H9 (cell line): ENCODE measurements around the gene HSPBP1. TPM values are rescaled to one million over a fixed set of nuclear protein-coding genes. Genes with fewer than 3 reads are reported as not detected.

Experiments used
- DNase-seq: peaks from one replicate; pipeline ENCODE4 v3.0.0-alpha.2; 2017
- H2AFZ ChIP-seq: one replicate; pipeline ENCODE4 v1.6.1; 2013; ENCODE audit warnings: mild to moderate bottlenecking, low read length, control low read depth, moderate library complexity
- H2AK5ac ChIP-seq: 2 replicates; pipeline ENCODE4 v1.6.1; 2013; ENCODE audit warnings: low read length, control low read depth, mixed read lengths; ENCODE audit not compliant: insufficient read length
- H2BK120ac ChIP-seq: one replicate; pipeline ENCODE4 v1.6.1; 2013; ENCODE audit warnings: low read depth, mild to moderate bottlenecking, low read length, control low read depth, inconsistent platforms; ENCODE audit not compliant: poor library complexity, severe bottlenecking
- H2BK12ac ChIP-seq: 2 replicates; pipeline ENCODE4 v1.6.1; 2013; ENCODE audit warnings: low read length, control low read depth, mixed read lengths, low read depth; ENCODE audit not compliant: insufficient read length
- H2BK15ac ChIP-seq: 2 replicates; pipeline ENCODE4 v1.6.1; 2013; ENCODE audit warnings: low read depth, low read length, control low read depth
- H2BK20ac ChIP-seq: one replicate; pipeline ENCODE4 v1.6.1; 2013; ENCODE audit warnings: low read depth, mild to moderate bottlenecking, low read length, control low read depth, inconsistent platforms; ENCODE audit not compliant: poor library complexity, severe bottlenecking
- H2BK5ac ChIP-seq: 2 replicates; pipeline ENCODE4 v1.6.1; 2013; ENCODE audit warnings: low read length, control low read depth, mixed read lengths; ENCODE audit not compliant: insufficient read length
- H3K14ac ChIP-seq: 2 replicates; pipeline ENCODE4 v1.6.1; 2013; ENCODE audit warnings: low read length, control low read depth; ENCODE audit not compliant: insufficient read depth
- H3K18ac ChIP-seq: 2 replicates; pipeline ENCODE4 v1.6.1; 2013; ENCODE audit warnings: low read depth, mild to moderate bottlenecking, mixed read lengths, low read length, control low read depth; ENCODE audit not compliant: insufficient read length
- H3K23ac ChIP-seq: 2 replicates; pipeline ENCODE4 v1.6.1; 2013; ENCODE audit warnings: low read length, control low read depth, mixed read lengths, low read depth; ENCODE audit not compliant: insufficient read length
- H3K23me2 ChIP-seq: 2 replicates; pipeline ENCODE4 v1.6.1; 2013; ENCODE audit warnings: low read depth, mild to moderate bottlenecking, mixed read lengths, low read length, control low read depth; ENCODE audit not compliant: insufficient read length, poor library complexity, severe bottlenecking
- H3K27ac ChIP-seq: 2 replicates; pipeline ENCODE4 v1.5.1; 2013; ENCODE audit warnings: low read length, control low read depth, mixed read lengths, low read depth; ENCODE audit not compliant: insufficient read length
- H3K27me3 ChIP-seq: 2 replicates; pipeline ENCODE4 v1.6.1; 2013; ENCODE audit warnings: low read length, control low read depth, inconsistent platforms; ENCODE audit not compliant: insufficient read depth
- H3K4ac ChIP-seq: 2 replicates; pipeline ENCODE4 v1.6.1; 2013; ENCODE audit warnings: low read depth, mild to moderate bottlenecking, control low read depth, inconsistent platforms, low read length, moderate library complexity
- H3K4me1 ChIP-seq: 2 replicates; pipeline ENCODE4 v1.6.1; 2013; ENCODE audit warnings: low read length, control low read depth, inconsistent platforms; ENCODE audit not compliant: insufficient read depth
- H3K4me2 ChIP-seq: 2 replicates; pipeline ENCODE4 v1.6.1; 2013; ENCODE audit warnings: low read length, control low read depth, mixed read lengths; ENCODE audit not compliant: insufficient read length, insufficient read depth
- H3K56ac ChIP-seq: 2 replicates; pipeline ENCODE4 v1.6.1; 2013; ENCODE audit warnings: low read depth, mild to moderate bottlenecking, mixed read lengths, low read length, control low read depth; ENCODE audit not compliant: insufficient read length
- H3K79me1 ChIP-seq: 2 replicates; pipeline ENCODE4 v1.6.1; 2013; ENCODE audit warnings: low read depth, mild to moderate bottlenecking, moderate library complexity, low read length, control low read depth, inconsistent platforms; ENCODE audit not compliant: insufficient read depth, poor library complexity, severe bottlenecking
- H3K79me2 ChIP-seq: 2 replicates; pipeline ENCODE4 v1.6.1; 2013; ENCODE audit warnings: low read length, control low read depth, inconsistent platforms; ENCODE audit not compliant: insufficient read depth
- H3K9ac ChIP-seq: 2 replicates; pipeline ENCODE4 v1.6.1; 2013; ENCODE audit warnings: low read length, control low read depth, mixed read lengths; ENCODE audit not compliant: insufficient read length; ENCODE audit errors: extremely low read depth
- H3K9me3 ChIP-seq: one replicate; pipeline ENCODE4 v1.6.1; 2013; ENCODE audit warnings: low read depth, low read length, inconsistent platforms; ENCODE audit not compliant: control insufficient read depth
- H3T11ph ChIP-seq: one replicate; pipeline ENCODE4 v1.6.1; 2013; ENCODE audit warnings: mild to moderate bottlenecking, low read length, control low read depth, inconsistent platforms
- H4K20me1 ChIP-seq: one replicate; pipeline ENCODE4 v1.6.1; 2013; ENCODE audit not compliant: control insufficient read depth, insufficient read length, insufficient read depth
- H4K5ac ChIP-seq: 2 replicates; pipeline ENCODE4 v1.6.1; 2013; ENCODE audit warnings: low read depth, mild to moderate bottlenecking, mixed read lengths, low read length, control low read depth; ENCODE audit not compliant: insufficient read length
- H4K8ac ChIP-seq: replicated peaks from 2 replicates; pipeline ENCODE4 v1.6.1; 2013; ENCODE audit warnings: low read length, control low read depth, mixed read lengths, low read depth; ENCODE audit not compliant: insufficient read length
- H4K91ac ChIP-seq: 2 replicates; pipeline ENCODE4 v1.6.1; 2013; ENCODE audit warnings: low read depth, mild to moderate bottlenecking, moderate library complexity, mixed read lengths, low read length, control low read depth; ENCODE audit not compliant: insufficient read length
- H3K27ac Mint-ChIP-seq, 3 experiments: 2 replicates in 2 of 3; 3 replicates in 1 of 3; pipeline ENCODE4 v1.8.0; 2020 to 2021; ENCODE audit warnings: mixed read lengths in 3 of 3, mild to moderate bottlenecking in 1 of 3, moderate library complexity in 1 of 3
- H3K27me3 Mint-ChIP-seq: 2 replicates; pipeline ENCODE4 v1.8.0; 2021; ENCODE audit warnings: low read depth, mild to moderate bottlenecking, moderate library complexity, mixed read lengths
- H3K36me3 Mint-ChIP-seq, 3 experiments: 2 replicates in 2 of 3; 3 replicates in 1 of 3; pipeline ENCODE4 v1.8.0; 2020 to 2021; ENCODE audit warnings: low read depth in 3 of 3, mixed read lengths in 3 of 3; ENCODE audit not compliant: insufficient read depth in 1 of 3
- H3K4me1 Mint-ChIP-seq, 2 experiments: 2 replicates each; pipeline ENCODE4 v1.8.0; 2020; ENCODE audit warnings: mixed read lengths in 2 of 2
- H3K4me3 Mint-ChIP-seq, 2 experiments: 2 replicates in 1 of 2; 3 replicates in 1 of 2; pipeline ENCODE4 v1.8.0; 2020 to 2021; ENCODE audit warnings: mild to moderate bottlenecking in 2 of 2, mixed read lengths in 2 of 2, moderate library complexity in 1 of 2
- H3K9me3 Mint-ChIP-seq, 2 experiments: 2 replicates in 1 of 2; 3 replicates in 1 of 2; pipeline ENCODE4 v1.8.0; 2020; ENCODE audit warnings: mild to moderate bottlenecking in 2 of 2, mixed read lengths in 2 of 2, moderate library complexity in 1 of 2
- CTCF ChIP-seq: fragments of 200-600 bp; sonication (generic); conservative IDR thresholded peaks from 3 replicates; pipeline ENCODE4 v1.8.0; 2021; ENCODE audit warnings: antibody characterized with exemption, mild to moderate bottlenecking
- WGBS: extraction: QIAGEN DNeasy Blood & Tissue Kit; methylation state at CpG from one replicate; pipeline ENCODE4 v1.1.7; 2013; ENCODE audit warnings: missing lambda C conversion rate, low lambda C conversion rate, mixed read lengths; ENCODE audit not compliant: insufficient read length; ENCODE audit errors: extremely low coverage; 5-methylcytosine and 5-hydroxymethylcytosine counted together
- total RNA-seq: library from RNA; stranded (reverse); gene quantifications from 2 replicates; pipeline ENCODE4 v1.2.1, GENCODE V29; 2021

The HSPBP1 gene
- total RNA-seq, 1 experiment from 2014 or later: 47.4 TPM

GRCh38 chr19:55273978-55274707 lies 5.8 kb downstream of the HSPBP1 start:
- Histone ChIP-seq H3K27ac (no peak overlapping the region), H2BK120ac (no peak overlapping the region), H2BK20ac (no peak overlapping the region), H3K23ac (no peak overlapping the region), H3K4me2 (no peak overlapping the region), H3K27me3 (no peaks in the 10 kb centered on the region), H3K9me3 (no peaks in the 10 kb centered on the region), H4K8ac (no peak overlapping the region), H4K20me1 (no peaks in the 10 kb centered on the region), H3T11ph (no peak overlapping the region), H3K14ac (no peak overlapping the region), H3K23me2 (no peaks in the 10 kb centered on the region), H3K56ac (no peak overlapping the region), H3K18ac (no peak overlapping the region), H4K5ac (no peak overlapping the region), H3K9ac (no peak overlapping the region), H2BK5ac (no peak overlapping the region), H4K91ac (no peak overlapping the region), H2BK15ac (no peak overlapping the region), H3K79me1 (no peaks in the 10 kb centered on the region), H3K79me2 (no peaks in the 10 kb centered on the region), H3K4ac (no peak overlapping the region), H3K4me1 (no peaks in the 10 kb centered on the region), H2AFZ (no peak overlapping the region), H2AK5ac (no peak overlapping the region), H2BK12ac (no peak overlapping the region)
- H3K4me3 Mint-ChIP-seq: no peak overlapping the region
- no peak for DNase-seq
- no peaks in the 10 kb centered on the region; the same call in 1 of the 2 replicates for H3K27me3 Mint-ChIP-seq
- H3K9me3 Mint-ChIP-seq: no peaks in the 10 kb centered on the region
- H3K4me1 Mint-ChIP-seq: peaks cover 4 to 6% of the 10 kb centered on the region in 2 experiments
- WGBS: no CpG with 5 or more reads among the region's 36 CpGs
- no peak overlapping the region for H3K27ac Mint-ChIP-seq
- peaks cover 5 to 28% (median 20%) of the 10 kb centered on the region in 3 experiments; a peak in 6 of 7 replicates for H3K36me3 Mint-ChIP-seq
- no peak for TF ChIP-seq CTCF
